Bronchial epithelial cell (primary cell): Measurements from ENCODE around the gene LENG8. TPM values are rescaled to one million over a fixed set of nuclear protein-coding genes. Genes with fewer than 3 reads are reported as not detected.

ENCODE experiments used
- DNase-seq: peaks from one replicate; pipeline ENCODE4 v3.0.0-alpha.2; 2010; ENCODE audit warnings: low read depth
- FAIRE-seq: peaks from 2 replicates; lab custom pipeline; 2011; peaks lifted over from hg19 to GRCh38; lab: Jason Lieb, UNC
- H3K27me3 ChIP-seq: 2 replicates; pipeline ENCODE4 v1.5.1; 2011; ENCODE audit warnings: low read length; ENCODE audit not compliant: control insufficient read depth, insufficient read depth
- H3K36me3 ChIP-seq: 2 replicates; pipeline ENCODE4 v1.5.1; 2011; ENCODE audit warnings: low read length; ENCODE audit not compliant: control insufficient read depth, insufficient read depth
- H3K4me3 ChIP-seq: 2 replicates; pipeline ENCODE4 v1.5.1; 2011; ENCODE audit warnings: mild to moderate bottlenecking, low read depth, low read length, control low read depth
- CTCF ChIP-seq: IDR thresholded peaks from 2 replicates; pipeline ENCODE4 v1.5.1; 2011; ENCODE audit warnings: mild to moderate bottlenecking, moderate library complexity, low read length, control low read depth, inconsistent platforms; ENCODE audit not compliant: insufficient read depth, severe bottlenecking
- total RNA-seq: library from RNA; depleted of rRNA; stranded (reverse); fragments of >200 nt; gene quantifications from 2 replicates; pipeline ENCODE4 v1.2.1, GENCODE V29; 2014

Gene LENG8
- total RNA-seq, 1 donor from 2014 or later = 26.3 TPM

GRCh38 chr19:54477650-54478049 is 28.7 kb downstream of the LENG8 start:
- Histone ChIP-seq H3K27me3 (no peaks in the 10 kb centered on the region), H3K4me3 (no peak overlapping the region), H3K36me3 (no peaks in the 10 kb centered on the region)
- DNase-seq (no peak), FAIRE-seq (no peak)
- TF ChIP-seq CTCF = no peak

GRCh38 chr19:54478677-54479266 is 29.8 kb downstream of the LENG8 start:
- no peak overlapping the region for H3K4me3 ChIP-seq

GRCh38 chr19:54480051-54480450 is 31.1 kb downstream of the LENG8 start:
- no peak for DNase-seq
- no peak for TF ChIP-seq CTCF
- Histone ChIP-seq H3K27me3 (no peaks in the 10 kb centered on the region), H3K36me3 (no peaks in the 10 kb centered on the region), H3K4me3 (no peak overlapping the region)
- no peak for FAIRE-seq

More at GRCh38 chr19:54478677-54479266, 29.8 kb downstream of the LENG8 start:
- FAIRE-seq (no peak), DNase-seq (peak; percentile 36)
- Histone ChIP-seq H3K27me3 (no peaks in the 10 kb centered on the region), H3K36me3 (no peaks in the 10 kb centered on the region)
- TF ChIP-seq CTCF = peak; percentile 75

- DNase-seq (peak; percentile 30), FAIRE-seq (no peak)
- H3K27me3 ChIP-seq = no peaks in the 10 kb centered on the region
- TF ChIP-seq CTCF = peak; percentile 82
- H3K4me3 ChIP-seq = no peak overlapping the region
- H3K36me3 ChIP-seq = no peaks in the 10 kb centered on the region
These were observed 32.4 kb downstream of the LENG8 start for GRCh38 chr19:54481326-54481930.

GRCh38 chr19:54482889-54483288 is 33.9 kb downstream of the LENG8 start:
- DNase-seq = no peak
- no peak for FAIRE-seq
- Histone ChIP-seq H3K4me3 (no peak overlapping the region), H3K27me3 (no peaks in the 10 kb centered on the region), H3K36me3 (no peaks in the 10 kb centered on the region)
- no peak for TF ChIP-seq CTCF
